HG03066 (cell line): ENCODE data around the gene ARL4A.

Source experiments
- ATAC-seq: cut with Tn5 transposase; IDR thresholded peaks from one replicate; pipeline ENCODE4 v1.9.1; 2021; ENCODE audit warnings: low read depth; ENCODE audit not compliant: unreplicated experiment

ARL4A gene

DNA sequence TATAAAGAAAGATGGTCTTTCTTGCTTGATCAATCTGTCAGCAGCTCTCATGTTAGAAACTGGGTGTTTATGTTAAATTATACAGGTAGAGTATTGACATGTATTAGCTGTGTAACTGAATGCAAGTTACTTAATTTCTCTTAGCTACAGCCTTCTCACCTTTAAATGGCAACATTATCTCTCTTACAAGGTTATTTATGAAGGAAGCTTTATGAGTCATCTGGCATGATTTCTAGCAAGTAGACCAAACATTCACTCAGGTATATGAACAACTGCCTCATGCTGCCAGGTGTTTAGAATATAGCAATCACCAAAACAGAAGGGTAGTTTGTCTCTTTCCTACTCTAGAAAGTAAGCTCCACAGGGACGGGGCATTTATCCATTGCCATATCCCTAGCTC is 8.5 kb downstream of the ARL4A start:
- no peak for ATAC-seq

DNA sequence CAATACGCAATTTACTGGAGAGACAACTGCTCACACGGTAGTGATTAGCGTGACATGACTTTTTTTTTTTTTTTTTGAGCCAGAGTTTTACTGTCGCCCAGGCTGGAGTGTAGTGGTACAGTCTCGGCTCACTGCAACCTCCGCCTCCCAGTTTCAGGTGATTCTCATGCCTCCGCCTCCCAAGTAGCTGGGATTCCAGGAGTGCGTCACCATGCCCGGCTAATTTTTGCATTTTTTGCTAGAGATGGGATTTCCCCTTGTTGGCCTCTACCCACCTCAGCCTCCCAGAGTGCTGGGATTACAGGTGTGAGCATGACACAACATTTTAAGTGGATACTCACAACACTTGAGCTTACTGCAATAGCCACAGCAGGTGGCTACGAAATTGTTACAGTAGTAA is 11.9 kb downstream of the ARL4A start:
- ATAC-seq: no peak

DNA sequence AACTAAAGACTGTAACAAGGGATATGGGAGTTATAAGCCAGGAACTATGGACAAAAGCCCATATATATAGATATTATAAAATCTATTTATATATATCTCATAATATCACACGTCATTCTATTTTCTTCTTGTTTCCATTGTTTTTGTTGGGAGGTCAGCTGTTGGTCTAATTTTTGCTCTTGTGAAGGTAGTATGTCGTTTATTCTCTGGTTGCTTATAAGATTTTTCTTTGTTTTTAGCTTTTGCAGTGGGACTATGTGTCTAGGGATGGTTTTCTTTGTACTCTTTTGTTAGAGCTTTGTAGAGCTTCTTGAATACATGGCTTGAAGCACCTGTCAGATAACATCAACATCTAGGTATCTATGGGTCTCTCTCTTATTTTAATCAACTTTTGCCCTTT is 14.0 kb downstream of the ARL4A start:
- ATAC-seq: no peak

DNA sequence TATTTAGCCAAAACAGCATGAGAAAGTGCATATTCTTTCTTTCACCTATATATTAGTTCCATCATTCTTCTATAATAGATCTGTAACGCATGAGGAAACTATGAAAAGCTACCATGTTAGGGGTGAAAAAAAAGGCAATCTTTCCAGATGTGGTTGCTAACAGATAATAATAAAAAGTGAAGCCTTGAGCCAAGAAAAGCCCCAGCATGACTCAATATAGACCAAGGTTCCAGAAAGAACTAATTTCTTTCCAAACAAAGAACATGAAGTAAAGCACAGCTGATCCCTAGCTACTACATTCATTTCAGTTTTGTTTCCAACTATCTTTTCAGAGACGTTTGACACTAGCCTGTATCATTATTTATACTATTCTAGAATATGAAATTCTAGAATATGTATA is 16.4 kb downstream of the ARL4A start:
- ATAC-seq: no peak

DNA sequence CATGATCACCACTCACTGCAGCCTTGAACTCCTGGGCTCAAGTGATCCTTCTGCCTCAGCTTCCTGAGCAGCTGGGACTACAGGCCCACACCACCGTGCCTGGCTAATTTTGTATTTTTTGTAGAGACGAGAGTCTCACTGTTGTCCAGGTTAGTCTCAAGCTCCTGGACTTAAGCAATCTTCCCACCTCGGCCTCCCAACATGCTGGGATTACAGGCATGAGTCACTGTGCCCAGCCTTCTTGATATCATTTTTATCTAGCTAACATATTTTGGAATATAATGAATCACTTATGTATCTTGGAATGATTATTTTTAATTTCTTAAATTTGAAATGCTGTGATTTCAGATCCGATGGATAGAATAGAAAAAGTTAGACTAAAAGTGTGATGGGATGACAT is 18.4 kb downstream of the ARL4A start:
- no peak for ATAC-seq

DNA sequence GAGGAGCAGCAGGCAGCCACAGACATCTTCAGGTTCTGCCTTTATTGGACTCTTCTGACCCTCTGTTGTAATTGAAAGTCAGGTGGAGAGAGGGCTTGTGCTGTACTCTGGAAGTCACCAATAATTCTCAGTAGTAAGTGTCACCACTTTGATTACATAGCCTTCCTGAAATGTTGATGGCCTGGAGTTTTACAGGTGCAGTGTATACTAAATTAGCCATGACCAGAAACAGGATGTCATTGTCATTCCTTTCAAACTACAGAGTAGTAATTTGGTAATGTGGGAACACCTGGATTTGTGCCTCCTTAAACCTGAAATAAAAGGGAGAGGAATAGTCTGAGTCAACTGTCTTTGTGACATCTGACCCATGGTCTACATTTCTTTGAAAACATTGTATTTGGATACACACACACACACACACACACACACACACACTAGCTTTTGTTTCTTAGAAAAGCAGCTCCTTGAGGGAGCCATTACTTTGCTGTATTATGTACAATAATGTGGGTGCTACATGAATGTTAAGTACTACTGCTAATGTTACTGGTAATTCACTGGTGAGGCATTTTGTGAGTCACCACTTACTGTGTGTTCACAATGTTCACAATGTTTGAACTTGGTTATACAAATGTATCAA is 19.6 kb downstream of the ARL4A start:
- no peak for ATAC-seq

DNA sequence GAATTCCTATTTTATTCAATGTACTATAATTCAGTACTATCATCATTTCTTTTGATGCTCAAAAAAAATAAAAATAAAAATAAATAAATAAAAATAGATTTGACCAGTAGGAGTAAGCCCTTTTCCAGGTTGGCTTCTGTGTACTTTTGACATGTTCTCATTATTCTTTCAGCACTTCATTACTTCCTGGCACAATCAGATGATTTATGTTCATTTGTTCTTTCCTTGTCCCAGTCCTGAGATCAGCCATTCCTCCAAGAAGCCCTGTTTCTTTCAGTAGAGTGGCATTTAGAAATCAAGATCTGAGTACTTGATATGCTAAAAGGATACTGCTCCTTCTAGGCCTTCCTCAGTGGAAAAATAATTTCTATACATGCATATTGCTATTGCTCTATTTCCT is 20.9 kb downstream of the ARL4A start:
- no peak for ATAC-seq

DNA sequence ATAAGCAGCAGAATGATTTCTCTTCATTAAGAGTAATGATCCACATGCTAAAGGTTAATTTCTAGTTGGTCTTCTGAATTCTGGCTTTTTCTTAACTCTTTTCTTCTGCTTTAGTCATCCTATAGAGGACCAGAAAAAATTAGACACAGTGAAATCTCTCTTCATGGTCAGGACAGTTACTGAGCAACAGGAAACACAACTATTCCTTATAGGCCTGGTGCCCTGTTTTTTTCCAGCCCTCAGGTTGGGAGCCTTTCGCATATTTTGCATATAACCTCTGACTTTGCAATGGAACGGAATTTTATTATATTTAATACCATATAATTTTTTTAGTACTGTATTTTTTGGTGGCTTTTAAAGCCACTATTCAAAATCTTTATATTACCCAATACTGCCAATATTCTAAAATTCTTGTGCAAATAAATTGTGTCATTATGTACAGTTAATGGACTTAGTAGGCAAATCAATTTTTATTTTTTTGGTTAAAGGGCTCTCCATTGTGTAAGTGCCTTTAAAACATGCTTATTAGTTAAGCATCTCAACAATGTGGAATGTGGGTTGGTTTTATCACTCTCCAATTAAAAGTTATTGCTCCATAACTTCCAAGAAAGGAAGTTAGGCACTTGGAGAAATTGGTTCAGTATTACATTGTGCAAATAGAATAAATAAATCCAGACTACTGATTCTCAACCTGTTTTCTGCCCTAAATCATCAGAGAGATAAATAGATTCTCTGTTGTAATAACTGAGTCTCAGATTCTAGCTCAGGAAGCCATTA is 22.5 kb downstream of the ARL4A start:
- no peak for ATAC-seq

DNA sequence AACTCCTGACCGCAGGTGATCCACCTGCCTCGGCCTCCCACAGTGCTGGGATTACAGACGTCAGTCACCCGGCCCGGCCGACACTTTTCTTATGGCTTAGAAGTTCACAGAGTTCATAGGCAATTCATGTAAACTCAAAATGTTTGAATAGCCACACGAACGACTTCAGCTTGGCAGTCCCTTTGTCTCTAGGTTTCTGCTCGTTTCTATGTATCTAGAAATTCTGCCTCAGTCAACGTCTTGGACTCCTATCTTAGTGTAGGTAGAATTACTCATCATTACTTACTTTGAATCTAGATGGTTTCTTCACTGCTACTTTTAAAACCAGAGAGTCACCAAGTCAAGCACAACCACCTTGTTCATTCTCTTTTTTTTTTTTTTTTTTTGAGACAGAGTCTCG is 23.7 kb downstream of the ARL4A start:
- no peak for ATAC-seq

DNA sequence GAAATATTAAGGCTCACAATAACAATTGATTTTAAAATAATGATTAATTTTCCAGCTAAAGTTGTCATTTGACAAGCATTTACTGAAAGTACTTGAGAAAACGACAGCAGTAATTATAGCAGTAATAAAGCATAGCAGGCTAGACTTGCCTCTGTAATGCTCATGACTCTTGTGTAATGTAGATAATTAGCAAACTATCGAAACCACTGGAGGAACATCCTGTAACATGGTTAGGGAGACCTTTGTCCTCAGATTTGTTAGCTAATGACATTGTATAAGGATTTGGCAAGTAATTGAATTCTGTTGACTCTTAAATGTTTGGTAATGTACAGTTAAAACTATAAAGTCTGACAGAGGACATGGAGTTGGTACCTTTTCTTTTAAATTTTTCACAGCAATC is 24.8 kb downstream of the ARL4A start:
- ATAC-seq: no peak

DNA sequence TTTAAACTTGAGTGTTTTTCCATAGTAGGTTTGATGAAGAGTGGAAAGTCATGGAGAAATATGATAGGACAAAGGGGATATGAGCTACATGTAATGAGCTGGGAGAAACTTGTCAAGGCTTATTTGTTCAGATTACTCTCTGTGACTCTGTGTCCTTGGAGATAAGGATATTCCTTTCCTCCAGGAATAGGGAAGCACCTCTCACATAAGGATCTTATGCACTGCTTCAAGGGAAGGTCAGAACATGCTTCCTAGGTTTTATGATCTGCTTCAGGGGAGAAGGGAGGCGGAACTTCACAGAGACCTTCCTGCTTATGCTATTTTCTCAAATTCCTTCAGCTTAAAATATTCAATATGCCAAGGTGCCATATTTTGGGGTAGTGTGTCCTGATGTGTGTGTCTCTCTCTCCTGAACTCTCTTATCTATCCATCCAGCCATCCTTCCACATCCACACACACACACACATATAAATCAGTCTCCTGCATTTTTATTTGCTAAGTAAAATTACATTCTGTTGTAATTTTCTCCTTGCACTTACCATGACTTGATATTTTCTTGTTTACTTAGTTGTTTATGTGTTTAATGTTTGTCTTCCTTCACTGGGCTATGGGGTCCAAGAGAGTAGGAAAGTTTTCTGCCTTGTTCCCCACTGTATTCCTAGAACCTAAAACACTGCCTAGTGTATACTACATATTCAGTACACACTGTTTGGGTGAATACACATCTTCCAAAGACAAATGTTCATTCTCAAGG is 26.4 kb downstream of the ARL4A start:
- no peak for ATAC-seq

DNA sequence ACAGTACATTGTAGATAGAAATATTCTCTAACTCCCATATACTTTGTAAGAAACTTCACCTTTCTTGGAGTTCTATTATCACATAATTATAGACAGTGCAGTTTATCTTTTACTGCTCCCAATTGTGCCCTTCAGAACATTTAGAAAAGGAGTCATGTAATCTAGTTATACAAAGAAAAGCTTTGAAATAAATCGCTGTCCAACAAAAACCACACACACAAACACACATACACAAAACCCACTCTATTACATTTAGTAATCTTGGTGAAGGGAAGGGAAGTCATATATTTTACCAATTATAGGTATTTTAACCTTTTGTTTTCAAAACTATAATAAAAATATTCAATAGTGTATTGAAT is 26.9 kb downstream of the ARL4A start:
- ATAC-seq: no peak

DNA sequence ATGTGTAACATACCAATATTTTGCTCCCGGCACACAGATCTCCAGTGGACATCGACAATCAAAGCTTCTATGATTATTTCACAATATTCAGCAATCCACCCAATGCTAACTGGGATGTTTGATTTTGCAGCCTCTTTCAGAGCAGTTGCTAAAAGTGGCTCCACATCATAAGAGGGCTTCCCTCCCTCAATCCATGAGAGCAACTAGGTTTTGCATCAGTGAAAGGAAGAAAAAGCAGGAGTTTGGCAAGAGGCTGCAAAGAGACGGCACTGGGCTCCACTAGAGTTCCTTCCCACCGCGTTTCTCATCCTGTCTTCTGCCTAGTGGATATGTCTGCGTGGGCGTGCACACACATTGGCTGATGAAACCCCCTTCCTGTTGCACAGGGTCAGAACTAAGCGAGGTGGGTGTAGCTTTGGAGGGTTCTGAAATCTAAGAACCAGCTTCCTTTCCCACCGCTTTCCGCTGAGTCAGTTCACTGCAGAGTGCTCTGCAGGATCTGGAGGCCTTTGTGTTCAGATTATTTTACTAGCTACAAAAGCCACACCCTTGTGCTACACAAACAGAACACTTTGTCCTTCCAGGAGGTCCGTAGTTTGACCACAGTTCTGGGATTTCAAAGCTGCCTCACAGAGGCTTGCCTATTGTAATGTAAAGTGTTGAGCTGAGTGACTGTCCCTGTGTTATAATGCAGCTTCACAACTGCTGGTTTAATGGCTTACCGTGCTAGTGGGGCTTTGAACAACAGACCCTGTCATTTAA is 28.1 kb downstream of the ARL4A start:
- ATAC-seq: no peak

DNA sequence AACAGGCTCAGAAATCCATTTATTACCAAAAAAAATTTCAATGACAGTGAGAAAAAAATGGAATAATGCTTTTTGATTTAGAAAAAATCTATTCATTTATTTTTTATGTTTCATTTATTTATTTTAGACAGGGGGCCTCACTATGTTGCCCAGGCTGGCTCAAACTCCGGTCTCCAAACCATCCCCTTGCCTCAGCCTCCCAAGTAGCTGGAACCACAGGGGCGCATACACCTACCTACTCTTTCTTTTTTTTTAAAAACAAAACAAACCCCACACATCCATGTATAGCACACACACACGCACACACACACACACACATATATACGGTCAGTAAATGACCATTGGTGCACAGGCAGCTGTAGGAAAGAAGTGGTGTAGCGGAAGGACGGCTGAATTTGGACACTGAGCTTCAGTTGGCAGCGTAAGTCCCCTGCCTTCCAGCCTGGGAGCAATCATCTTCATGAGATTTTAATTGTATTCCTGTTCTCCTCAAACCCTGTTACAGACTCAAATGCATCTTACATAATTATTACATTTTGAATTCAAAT is 28.8 kb downstream of the ARL4A start:
- ATAC-seq: no peak

DNA sequence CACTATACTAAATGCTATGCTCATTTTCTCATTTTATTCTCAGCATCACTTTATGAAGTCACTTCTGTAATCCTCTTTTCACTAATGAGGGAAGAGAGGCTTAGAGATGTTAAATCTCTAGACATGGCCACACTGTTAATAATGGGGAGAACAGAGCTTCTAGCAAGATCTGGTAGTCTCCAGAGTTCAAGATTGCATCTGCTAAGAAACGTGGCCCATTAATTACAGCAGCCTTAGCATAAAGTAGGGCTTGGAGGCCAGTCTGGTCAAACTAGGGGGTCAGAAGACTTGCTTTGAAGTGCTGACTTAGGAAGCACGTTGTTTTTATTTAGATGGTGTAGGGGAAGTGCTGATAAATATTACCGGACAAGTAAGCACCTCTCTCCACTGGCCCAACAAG is 29.3 kb downstream of the ARL4A start:
- ATAC-seq: no peak

DNA sequence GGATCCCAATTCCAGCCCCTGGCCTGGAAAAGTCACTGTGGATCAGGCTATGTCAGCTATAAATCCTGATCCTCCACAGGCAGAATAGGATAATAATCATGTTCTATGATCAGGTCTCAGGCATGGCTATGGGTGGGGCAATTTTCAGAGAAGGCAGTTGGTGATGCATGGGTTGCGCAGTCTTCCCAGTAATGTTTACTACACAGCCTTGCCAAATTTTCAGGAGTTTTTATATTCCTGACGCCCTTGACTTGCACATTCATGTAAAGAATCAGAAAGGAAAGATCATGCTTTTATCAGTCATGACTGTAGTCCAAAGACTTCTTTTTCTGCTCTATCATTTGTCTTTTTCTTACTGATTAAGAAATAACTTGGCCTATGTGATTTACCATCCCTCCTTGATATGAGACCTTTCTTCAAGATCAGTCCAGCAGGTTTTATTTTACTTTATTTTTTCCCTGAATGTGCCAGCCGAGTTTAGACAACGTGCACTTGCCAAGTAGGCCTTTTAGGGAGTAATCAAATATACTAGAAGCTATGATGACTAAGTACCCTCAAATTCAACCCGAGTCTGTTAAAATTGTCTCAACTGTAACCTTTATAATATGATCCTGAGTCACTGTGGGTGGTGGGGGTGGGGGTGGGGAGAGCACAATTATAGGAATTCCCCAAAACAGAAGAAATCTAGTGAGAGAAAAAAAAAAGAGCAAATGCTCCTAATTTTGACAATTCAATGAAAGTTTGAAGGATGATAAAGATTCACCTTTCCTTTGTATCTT is 31.9 kb downstream of the ARL4A start:
- ATAC-seq: no peak

DNA sequence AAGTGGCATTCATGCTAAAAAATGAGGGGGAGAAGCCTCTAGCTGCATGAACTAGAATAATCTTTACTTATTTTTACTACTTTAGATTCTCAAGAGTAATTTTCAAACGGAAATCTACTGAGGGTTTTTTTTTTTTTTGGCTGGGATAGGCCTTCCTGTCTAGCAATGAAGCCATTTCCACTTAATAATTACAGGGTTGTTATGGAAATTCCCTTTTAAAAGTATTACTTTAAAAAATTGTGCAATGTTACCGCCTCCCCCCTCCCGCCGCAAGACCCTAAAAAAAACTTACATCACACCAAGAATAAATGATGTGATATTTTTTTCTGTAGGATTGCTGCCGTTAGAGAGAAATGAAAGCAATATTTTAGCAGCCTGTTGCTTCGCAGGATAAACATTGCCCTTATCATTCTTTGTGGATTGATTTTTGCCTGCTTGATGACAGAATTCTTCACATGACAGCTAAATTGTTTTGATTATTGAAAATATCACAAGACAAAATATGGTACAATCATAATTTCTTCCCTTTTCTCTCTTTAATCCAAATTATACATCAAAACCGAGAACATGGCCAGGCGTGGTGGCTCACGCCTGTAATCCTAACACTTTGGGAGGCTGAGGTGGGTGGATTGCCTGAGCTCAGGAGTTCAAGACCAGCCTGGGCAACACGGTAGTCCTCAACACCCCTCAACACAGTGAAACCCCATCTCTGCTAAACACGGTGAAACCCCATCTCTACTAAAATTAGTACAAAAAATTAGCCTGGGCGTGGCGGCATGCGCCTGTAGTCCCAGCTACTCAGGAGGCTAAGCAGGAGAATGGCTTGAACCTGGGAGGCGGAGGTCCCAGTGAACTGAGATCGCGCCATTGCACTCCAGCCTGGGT is 32.8 kb downstream of the ARL4A start:
- ATAC-seq: no peak

DNA sequence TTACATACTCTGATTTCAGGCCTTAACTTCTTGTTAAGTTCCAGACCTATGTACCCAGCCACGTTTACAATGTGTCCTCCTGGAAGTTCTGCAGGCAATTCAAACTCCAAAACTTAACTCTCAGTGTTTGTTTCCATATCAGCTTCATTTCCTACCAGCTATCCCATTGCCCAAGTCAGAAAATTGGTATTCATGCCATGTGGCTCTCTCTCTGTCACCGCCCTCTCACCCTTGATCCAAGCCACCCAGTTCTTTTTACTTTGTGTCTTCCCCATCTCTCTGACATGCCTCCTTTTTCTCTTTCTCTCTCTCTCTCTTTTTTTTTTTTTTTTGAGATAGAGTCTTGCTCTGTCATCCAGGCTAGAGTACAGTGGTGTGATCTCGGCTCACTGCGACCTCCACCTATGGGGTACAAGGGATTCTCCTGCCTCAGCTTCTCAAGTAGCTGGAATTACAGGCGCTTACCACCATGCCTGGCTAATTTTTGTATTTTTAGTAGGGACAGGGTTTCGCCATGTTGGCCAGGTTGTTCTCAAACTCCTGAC is 33.9 kb downstream of the ARL4A start:
- no peak for ATAC-seq

DNA sequence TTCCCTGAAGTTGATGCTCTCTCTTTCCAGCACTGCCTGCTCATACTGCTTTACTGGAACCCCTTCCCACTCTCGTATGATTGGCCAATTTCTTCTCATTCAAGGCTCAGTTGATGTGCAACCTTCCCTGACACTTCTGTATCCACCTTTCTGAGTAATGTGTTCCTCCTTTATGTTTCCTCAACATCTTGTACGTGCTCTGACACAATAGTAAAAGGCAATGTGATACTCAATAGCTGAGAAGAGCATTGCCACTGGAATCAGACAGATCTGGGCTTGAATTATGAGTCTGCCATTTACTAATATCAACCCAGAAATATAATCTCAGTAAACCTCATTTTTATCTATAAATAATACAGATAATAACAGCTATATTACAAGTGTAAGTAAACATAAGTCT is 34.7 kb downstream of the ARL4A start:
- no peak for ATAC-seq
